Uterus (tissue), 2 donors: Measurements from ENCODE around the gene SMCO4.

Experiments
- CTCF ChIP-seq, 4 experiments: fragments of 200-600 bp in 2 of 4; fragments of 450-650 bp in 2 of 4; sonication (generic) in 2 of 4; IDR thresholded peaks; one replicate each; pipeline ENCODE4 v1.5.1; 2016 to 2019; ENCODE audit warnings: antibody characterized with exemption in 4 of 4, mild to moderate bottlenecking in 2 of 4, moderate library complexity in 1 of 4
- POLR2A ChIP-seq, 2 donors: fragments of 450-650 bp; IDR thresholded peaks; one replicate each; pipeline ENCODE4 v1.6.1; 2016; ENCODE audit warnings: antibody characterized with exemption in 2 of 2, mild to moderate bottlenecking in 1 of 2, moderate library complexity in 1 of 2

DNA sequence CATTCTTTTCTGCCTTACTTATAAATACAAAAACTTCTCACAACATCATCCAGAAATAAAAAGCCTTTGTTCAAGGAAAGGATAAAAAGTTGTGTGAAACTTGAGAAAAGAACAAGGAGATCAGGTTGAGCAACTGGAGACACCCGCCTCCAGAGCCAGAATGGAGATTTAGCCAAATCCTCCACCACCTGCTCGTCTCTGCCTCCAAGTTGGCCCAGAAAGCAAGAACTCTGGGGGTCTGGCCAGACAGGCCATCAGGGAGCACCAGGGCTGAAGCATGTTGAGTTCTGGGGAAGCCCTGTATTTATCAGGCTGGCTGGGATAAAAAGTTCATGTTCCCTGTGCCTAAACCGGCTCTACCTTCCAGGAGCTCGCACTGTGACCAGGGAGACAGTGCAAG lies 14.9 kb downstream of the SMCO4 start:
- TF ChIP-seq POLR2A (IDR thresholded peaks at IDR 0.05) (no peak), CTCF (IDR thresholded peaks at IDR 0.05) (no peak)
